Fibroblast of lung (primary cell): ENCODE data around the gene RGS5. TPM values are rescaled to one million over a fixed set of nuclear protein-coding genes. Genes with fewer than 3 reads are reported as not detected.

Source experiments
- DNase-seq, 2 donors: peaks; one replicate each; pipeline versions ENCODE4 v3.0.0 to v3.0.0-alpha.2; 2010; ENCODE audit warnings: low read depth in 2 of 2
- H2AFZ ChIP-seq: 2 replicates; pipeline ENCODE4 v1.5.1; 2012; ENCODE audit warnings: low read length, control low read depth, inconsistent platforms
- H3K27ac ChIP-seq: 2 replicates; pipeline ENCODE4 v1.5.1; 2011; ENCODE audit warnings: low read length, control low read depth; ENCODE audit not compliant: insufficient read depth
- H3K27me3 ChIP-seq: 2 replicates; pipeline ENCODE4 v1.5.1; 2011; ENCODE audit warnings: mild to moderate bottlenecking, low read length; ENCODE audit not compliant: control insufficient read depth, insufficient read depth
- H3K36me3 ChIP-seq: 2 replicates; pipeline ENCODE4 v1.5.1; 2011; ENCODE audit warnings: low read length; ENCODE audit not compliant: control insufficient read depth, insufficient read depth
- H3K4me1 ChIP-seq: 2 replicates; pipeline ENCODE4 v1.5.1; 2011; ENCODE audit warnings: low read length; ENCODE audit not compliant: control insufficient read depth, insufficient read depth; ENCODE audit errors: extremely low read depth
- H3K4me2 ChIP-seq: 2 replicates; pipeline ENCODE4 v1.5.1; 2011; ENCODE audit warnings: low read length, control low read depth; ENCODE audit not compliant: insufficient read depth; ENCODE audit errors: extremely low read depth
- H3K4me3 ChIP-seq, 4 experiments: fragments of 200-600 bp in 1 of 4; sonication (generic) in 1 of 4; replicated peaks in 1 of 4; 2 replicates each; pipeline ENCODE4 v1.5.1; 2011 to 2016; ENCODE audit warnings: low read length in 4 of 4, low read depth in 3 of 4, mild to moderate bottlenecking in 3 of 4, control low read depth in 2 of 4, inconsistent platforms in 1 of 4, mixed read lengths in 1 of 4; ENCODE audit not compliant: insufficient read depth in 1 of 4; ENCODE audit errors: control extremely low read depth in 1 of 4
- H3K79me2 ChIP-seq: 2 replicates; pipeline ENCODE4 v1.5.1; 2012; ENCODE audit warnings: mild to moderate bottlenecking, low read length, inconsistent platforms; ENCODE audit not compliant: control insufficient read depth, insufficient read depth
- H3K9ac ChIP-seq: 2 replicates; pipeline ENCODE4 v1.5.1; 2011; ENCODE audit warnings: mild to moderate bottlenecking, low read length, control low read depth; ENCODE audit not compliant: insufficient read depth
- H3K9me3 ChIP-seq: 2 replicates; pipeline ENCODE4 v1.5.1; 2012; ENCODE audit warnings: low read depth, low read length; ENCODE audit not compliant: control insufficient read depth, insufficient read depth
- H4K20me1 ChIP-seq: 2 replicates; pipeline ENCODE4 v1.5.1; 2011; ENCODE audit warnings: low read length; ENCODE audit not compliant: control insufficient read depth, insufficient read depth; ENCODE audit errors: extremely low read depth
- EZH2 ChIP-seq: IDR thresholded peaks from 2 replicates; pipeline ENCODE4 v1.5.1; 2012; ENCODE audit warnings: low read length, control low read depth, mild to moderate bottlenecking; ENCODE audit errors: missing control alignments
- polyA plus RNA-seq, 2 donors: library from polyadenylated mRNA; depleted of rRNA in 1 of 2; stranded (reverse) in 1 of 2; unstranded in 1 of 2; fragments of >200 nt; gene quantifications; 2 replicates each; pipeline ENCODE4 v1.2.1, GENCODE V29; 2011 to 2012; ENCODE audit warnings: missing spikeins in 1 of 2
- total RNA-seq: library from RNA; depleted of rRNA; stranded (reverse); fragments of >200 nt; gene quantifications from 2 replicates; pipeline ENCODE4 v1.2.1, GENCODE V29; 2014
- TF ChIP-seq, protein P1 (sequence below), 2 donors: IDR thresholded peaks in 1 of 2; conservative IDR thresholded peaks in 1 of 2; 1 replicate in 1 of 2; 2 replicates in 1 of 2; pipeline ENCODE4 v1.5.1; 2011 to 2012; ENCODE audit warnings: low read length in 2 of 2, control low read depth in 1 of 2, inconsistent platforms in 1 of 2, low read depth in 1 of 2, mild to moderate bottlenecking in 1 of 2

Gene RGS5
- total and polyA plus RNA-seq, 2 donors (not counting 1 experiment from before 2014, with no cell fraction given) = 6.6 to 12.3 TPM

DNA sequence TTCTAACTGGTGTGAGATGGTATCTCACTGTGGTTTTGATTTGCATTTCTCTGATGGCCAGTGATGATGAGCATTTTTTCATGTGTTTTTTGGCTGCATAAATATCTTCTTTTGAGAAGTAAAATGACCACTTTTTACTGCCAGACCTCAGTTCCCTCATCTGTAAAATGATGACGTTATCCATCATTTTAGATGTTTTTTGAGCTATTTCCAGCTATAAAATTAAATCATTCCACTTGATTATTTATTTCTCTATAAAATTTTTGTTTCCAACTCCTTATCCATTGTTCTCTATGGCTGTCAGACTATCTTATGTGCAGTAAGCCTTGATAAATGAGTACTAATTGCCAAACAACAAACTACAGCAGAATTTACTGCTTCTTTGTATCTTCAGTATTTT, 33.2 kb downstream of the RGS5 start:
- Histone ChIP-seq H3K36me3 (no peaks in the 10 kb centered on the region), H3K4me1 (peaks cover 33% of the 10 kb centered on the region), H3K79me2 (no peaks in the 10 kb centered on the region), H3K9ac (no peak overlapping the region), H4K20me1 (no peaks in the 10 kb centered on the region), H3K27me3 (no peaks in the 10 kb centered on the region), H2AFZ (no peak overlapping the region), H3K9me3 (no peaks in the 10 kb centered on the region), H3K4me3 (no peak overlapping the region), H3K27ac (no peak overlapping the region), H3K4me2 (no peak overlapping the region)
- peak in 1 of 2 donors; percentile 56 for DNase-seq
- TF ChIP-seq, protein P1, sequence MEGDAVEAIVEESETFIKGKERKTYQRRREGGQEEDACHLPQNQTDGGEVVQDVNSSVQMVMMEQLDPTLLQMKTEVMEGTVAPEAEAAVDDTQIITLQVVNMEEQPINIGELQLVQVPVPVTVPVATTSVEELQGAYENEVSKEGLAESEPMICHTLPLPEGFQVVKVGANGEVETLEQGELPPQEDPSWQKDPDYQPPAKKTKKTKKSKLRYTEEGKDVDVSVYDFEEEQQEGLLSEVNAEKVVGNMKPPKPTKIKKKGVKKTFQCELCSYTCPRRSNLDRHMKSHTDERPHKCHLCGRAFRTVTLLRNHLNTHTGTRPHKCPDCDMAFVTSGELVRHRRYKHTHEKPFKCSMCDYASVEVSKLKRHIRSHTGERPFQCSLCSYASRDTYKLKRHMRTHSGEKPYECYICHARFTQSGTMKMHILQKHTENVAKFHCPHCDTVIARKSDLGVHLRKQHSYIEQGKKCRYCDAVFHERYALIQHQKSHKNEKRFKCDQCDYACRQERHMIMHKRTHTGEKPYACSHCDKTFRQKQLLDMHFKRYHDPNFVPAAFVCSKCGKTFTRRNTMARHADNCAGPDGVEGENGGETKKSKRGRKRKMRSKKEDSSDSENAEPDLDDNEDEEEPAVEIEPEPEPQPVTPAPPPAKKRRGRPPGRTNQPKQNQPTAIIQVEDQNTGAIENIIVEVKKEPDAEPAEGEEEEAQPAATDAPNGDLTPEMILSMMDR (conservative IDR thresholded peaks at IDR 0.05 in 1 of 2, IDR thresholded peaks at IDR 0.05 in 1 of 2; ENCODE audit: low read depth in 1 of 2, low read length in 2 of 2) = no peak
- TF ChIP-seq EZH2 = no peak

GRCh38 chr1:163168053-163168452, 34.7 kb downstream of the RGS5 start:
- Histone ChIP-seq H3K27ac (no peak overlapping the region), H3K9me3 (no peaks in the 10 kb centered on the region), H3K4me1 (peaks cover 40% of the 10 kb centered on the region), H3K4me3 (no peak overlapping the region), H3K79me2 (no peaks in the 10 kb centered on the region), H3K36me3 (no peaks in the 10 kb centered on the region), H3K27me3 (no peaks in the 10 kb centered on the region), H2AFZ (no peak overlapping the region), H3K9ac (no peak overlapping the region), H3K4me2 (no peak overlapping the region), H4K20me1 (no peaks in the 10 kb centered on the region)
- peak; percentile 97 to 99 for DNase-seq
- no peak for TF ChIP-seq EZH2
- TF ChIP-seq, protein P1 (conservative IDR thresholded peaks at IDR 0.05 in 1 of 2, IDR thresholded peaks at IDR 0.05 in 1 of 2; ENCODE audit: low read depth in 1 of 2, low read length in 2 of 2) = no peak

- H3K9ac ChIP-seq = no peak overlapping the region
- no peaks in the 10 kb centered on the region for H3K79me2 ChIP-seq
- H3K27me3 ChIP-seq = no peaks in the 10 kb centered on the region
- DNase-seq = peak in 1 of 2 donors; percentile 74
- H2AFZ ChIP-seq = no peak overlapping the region
- TF ChIP-seq, protein P1 (conservative IDR thresholded peaks at IDR 0.05 in 1 of 2, IDR thresholded peaks at IDR 0.05 in 1 of 2; ENCODE audit: low read depth in 1 of 2, low read length in 2 of 2) = no peak
- no peak for TF ChIP-seq EZH2
- peak overlapping the region; percentile 55 for H3K27ac ChIP-seq
- H4K20me1 ChIP-seq = no peaks in the 10 kb centered on the region
- no peak overlapping the region for H3K4me2 ChIP-seq
- H3K4me3 ChIP-seq = no peak overlapping the region
- peaks cover 43% of the 10 kb centered on the region for H3K4me1 ChIP-seq
- H3K36me3 ChIP-seq = no peaks in the 10 kb centered on the region
- H3K9me3 ChIP-seq = no peaks in the 10 kb centered on the region
These were observed 35.7 kb downstream of the RGS5 start for GRCh38 chr1:163166886-163167555.
